NAMALWA (cell line): Measurements from ENCODE around the gene CC2D2A.

Experiments used
- DNase-seq: peaks from one replicate; pipeline ENCODE4 v3.0.0-alpha.2; 2015; ENCODE audit warnings: low spot score

Gene CC2D2A

DNA sequence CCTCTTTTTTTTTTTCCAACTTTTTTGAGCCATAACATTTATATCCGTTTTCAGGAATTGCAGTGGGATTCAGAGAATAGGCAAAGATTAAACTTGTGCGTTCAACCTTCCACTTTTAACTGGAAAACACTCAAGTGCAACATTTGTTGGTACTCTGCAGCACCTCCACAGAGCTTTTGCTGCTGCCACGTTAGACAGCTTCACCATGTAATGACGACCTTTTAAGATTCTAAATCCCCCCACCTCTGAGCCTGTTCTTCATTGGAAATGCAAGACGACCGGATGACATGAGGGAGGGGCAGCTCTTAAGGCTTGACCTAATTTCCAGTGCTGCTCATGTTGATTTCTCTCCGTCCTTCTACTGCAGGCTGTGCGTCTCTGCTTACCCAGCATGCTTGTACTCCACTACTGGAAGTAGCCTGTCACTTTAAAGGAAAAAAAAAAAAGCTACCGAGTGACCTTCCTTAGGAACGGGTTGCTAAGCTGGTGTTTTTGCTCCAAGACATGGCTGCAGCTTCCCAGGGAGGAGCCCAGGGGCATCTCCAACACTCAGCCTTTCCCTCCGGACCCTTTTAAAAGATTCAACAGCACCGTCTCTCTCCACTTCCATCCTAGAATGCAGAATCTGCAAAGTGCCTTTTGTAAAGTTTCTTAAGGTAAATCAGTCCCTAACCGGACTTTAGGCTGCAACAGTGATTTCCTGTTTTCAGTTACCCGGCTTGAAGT, at the start of gene CC2D2A:
TSS of gene CC2D2A (plus strand) at position 481 of the 726 bp plus-strand sequence. CDS start 6,051 bp downstream, outside the sequence.
- no peak for DNase-seq

DNA sequence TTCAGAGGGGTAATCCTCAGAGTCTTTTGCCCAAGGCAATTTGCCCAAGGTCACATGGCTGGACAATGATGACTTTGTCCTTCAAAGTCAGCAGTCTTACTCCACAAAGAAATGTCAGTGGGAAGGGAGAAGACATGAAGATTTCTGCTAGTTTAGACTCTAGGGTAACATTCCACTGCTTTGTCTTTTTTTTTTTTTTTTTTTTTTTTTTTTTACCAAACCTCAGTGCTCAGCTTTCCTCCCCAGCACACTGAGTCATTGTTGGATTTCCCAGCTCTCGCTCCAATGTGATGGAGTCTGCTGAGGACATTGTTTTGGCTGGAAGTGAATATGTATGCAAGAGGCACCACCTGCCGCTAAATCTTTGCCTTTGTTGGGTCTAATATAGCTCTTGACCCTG, 49.0 kb upstream of the CC2D2A start:
- no peak for DNase-seq

- DNase-seq = no peak
These were observed 46.4 kb upstream of the CC2D2A start for GRCh38 chr4:15423285-15423711.

DNA sequence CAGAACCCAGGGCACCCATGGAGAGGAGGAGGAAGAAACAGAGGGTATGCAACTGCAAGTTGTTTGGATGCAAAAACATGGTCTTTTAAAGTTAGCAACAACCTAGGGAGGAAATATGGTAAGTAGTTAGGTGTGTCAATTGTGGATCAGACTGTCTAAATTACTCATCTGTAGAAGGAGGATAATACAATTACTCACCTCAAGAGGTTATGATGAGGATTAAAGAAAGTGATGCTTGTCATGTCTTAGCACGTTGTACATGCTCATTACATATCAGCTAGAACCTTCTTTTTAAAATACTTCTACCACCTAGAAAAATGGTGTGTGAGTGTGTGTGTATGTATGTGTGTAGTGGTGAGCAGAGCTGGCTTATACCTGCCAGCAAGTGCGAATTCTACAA, 44.2 kb upstream of the CC2D2A start:
- DNase-seq = no peak

GRCh38 chr4:15427161-15427560, 42.5 kb upstream of the CC2D2A start:
- DNase-seq = no peak

- DNase-seq = no peak
These were observed 42.0 kb upstream of the CC2D2A start, which contains the start of gene C1QTNF7 for GRCh38 chr4:15427701-15428100. C1QTNF7 (plus strand) TSS chr4:15428033; CDS start chr4:15435744, 7,711 bp downstream.

GRCh38 chr4:15428611-15429010, 41.1 kb upstream of the CC2D2A start:
- DNase-seq = no peak

DNA sequence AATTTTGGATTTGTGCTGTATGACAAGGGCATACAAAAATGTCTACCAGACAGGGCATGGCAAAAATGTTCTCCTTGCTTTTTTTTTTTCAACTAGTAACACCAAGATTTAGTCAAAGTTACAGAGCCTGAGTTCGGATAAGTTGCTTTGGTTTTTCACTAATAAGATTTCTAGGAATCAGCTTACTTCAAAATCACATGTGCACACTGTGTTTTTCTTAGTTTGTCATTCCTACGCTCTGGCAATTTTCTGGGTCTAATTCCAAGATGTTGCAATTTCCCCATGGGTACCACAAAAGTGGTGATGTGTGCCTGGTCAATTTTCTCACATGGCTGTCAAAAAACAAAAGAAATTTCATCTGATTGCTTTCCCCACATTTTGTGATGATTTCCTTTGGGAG, 35.6 kb upstream of the CC2D2A start:
- no peak for DNase-seq

GRCh38 chr4:15434676-15435075, 35.0 kb upstream of the CC2D2A start:
- no peak for DNase-seq

GRCh38 chr4:15436513-15436912, 33.2 kb upstream of the CC2D2A start:
- DNase-seq = no peak

GRCh38 chr4:15438939-15439524, 30.6 kb upstream of the CC2D2A start:
- no peak for DNase-seq

DNA sequence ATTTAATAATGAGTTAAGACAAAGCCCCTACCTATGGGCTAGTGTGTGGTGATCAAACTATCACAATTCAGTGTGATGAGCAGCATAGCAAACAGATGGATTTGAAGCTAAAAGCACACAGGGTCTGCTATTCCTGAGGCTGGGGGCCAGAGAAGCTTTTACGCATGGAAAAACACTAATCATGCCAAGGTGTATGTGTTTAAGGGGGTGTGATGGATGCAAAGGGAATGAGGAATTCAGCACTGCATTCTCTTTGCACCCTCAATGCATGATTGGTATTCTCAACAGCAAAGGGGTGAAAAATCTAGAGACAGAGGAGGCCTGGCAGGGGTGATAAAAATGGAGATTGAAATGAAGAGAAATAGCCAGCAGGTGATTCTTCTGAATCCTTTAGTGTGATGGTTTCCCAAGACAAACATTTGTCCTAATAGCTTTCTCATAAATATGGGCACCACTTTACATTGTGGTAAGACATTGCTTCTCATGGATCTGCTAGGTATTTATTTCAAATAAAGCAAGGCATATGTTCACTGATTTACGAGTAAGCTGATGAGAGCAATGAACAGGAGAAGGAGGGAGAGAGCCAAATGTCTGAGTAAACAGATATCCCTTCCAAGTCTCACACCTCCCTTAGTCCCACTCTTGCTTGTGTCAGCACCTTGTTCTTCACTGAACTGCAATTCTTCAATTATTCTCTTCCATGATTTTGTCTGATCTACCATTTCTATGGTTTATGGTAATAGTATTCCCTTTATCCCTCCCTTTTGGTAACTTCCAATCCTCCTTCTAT, 26.1 kb upstream of the CC2D2A start:
- DNase-seq = no peak

DNA sequence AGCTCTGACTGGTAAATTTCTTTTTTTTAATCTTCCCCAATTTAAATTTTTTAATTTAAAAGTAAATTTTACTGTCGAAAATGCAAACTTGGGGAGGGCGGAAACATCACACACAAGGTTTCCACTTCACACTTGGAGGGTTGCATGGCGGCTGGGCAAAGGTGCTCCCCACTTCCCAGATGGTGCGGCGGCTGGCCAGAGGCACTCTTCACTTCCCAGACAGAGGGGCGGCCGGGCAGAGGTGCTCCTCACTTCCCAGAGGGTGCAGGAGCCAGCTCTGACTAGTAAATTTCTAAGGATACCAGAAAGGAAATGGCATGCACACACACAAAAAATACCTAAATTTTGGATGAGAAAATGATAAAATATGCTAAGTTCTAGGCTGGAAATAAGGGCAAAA, 25.4 kb upstream of the CC2D2A start:
- DNase-seq = no peak

GRCh38 chr4:15444879-15445547, 24.7 kb upstream of the CC2D2A start:
- no peak for DNase-seq

GRCh38 chr4:15451181-15451865, 18.4 kb upstream of the CC2D2A start:
- DNase-seq = no peak

DNA sequence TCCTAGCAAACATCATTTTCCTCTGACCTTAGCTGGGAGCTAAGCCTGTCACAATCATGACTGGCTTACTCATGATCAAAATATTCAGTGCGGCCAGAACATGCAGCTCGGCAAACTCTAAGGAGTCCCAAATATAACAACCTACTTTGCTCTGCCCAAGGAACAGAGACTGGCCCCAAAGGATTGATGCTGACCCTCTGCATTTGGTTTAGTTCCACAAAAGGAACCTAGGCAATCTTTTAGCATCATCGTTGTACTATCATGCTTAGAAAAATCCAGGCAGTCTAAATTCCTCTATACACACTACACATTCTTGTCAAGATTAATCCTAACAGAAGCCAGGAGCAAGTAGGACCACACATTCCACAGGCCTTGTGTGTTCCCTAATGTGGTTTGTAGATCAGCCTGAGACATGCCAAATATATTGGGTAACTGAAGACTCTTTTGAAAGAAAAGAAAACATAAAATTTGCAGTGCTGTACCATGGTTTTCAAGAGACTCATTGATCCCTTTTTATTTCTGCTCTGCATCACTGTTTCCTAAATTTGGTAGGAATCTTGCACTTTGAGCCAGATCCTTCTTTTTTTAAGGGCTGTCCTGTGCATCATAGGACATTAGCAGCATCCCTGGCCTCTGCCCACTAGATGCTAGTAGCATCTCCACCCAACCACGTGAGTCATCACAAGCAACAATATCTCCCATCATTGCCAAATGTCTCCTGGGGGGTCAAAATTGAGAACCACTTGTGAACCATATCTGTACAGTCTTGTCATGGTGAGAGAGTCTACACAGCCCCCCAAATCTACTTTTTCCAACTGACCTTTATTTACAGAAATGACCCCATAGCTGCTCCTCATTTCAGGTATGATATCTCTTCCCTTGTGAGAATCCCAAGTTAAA, 17.6 kb upstream of the CC2D2A start:
- no peak for DNase-seq

GRCh38 chr4:15455290-15455689, 14.4 kb upstream of the CC2D2A start:
- DNase-seq = no peak

GRCh38 chr4:15457406-15458201, 12.1 kb upstream of the CC2D2A start:
- peak; percentile 83 for DNase-seq

DNA sequence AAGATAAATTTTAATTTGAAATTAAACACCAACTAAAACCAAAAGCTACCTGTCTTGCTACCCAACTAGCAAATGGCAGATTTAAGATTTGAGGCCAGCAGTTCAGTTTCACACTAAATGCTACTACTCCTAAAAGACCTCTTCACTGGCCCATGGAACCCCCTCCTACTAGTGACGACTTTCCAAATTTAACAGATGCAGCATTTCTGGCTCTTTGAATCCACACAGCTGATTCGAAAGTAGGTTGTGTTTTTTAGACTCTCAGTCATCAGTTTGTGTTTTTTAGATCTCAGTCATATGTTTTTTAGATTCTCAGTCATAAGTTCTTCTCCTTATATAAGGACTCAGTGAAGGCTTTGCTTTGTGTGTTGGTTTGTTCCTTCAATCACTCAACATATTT, 11.1 kb upstream of the CC2D2A start:
- no peak for DNase-seq

DNA sequence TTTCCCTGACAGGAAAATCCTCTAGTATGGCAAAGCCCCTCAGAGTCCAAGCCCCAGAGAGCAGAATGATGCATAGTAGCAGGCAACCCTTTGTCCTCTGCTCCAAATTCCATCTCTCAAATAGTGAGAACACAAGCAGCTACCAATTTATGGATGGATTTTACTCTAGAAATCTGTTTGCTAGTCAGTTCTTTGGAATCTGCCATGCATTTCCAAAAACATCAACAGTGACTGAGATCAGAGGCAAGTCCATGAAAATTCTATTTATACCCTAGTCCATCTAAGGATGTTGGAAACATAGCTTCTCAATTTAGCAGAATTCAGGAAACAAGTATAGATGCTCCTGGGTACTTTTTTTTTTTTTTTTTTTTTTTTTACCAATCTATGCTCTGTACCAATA, 10.0 kb upstream of the CC2D2A start:
- no peak for DNase-seq
